Stomach smooth muscle (tissue), 2 donors: ENCODE data around the gene CHRNB2.

Experiments
- H3K27ac ChIP-seq: one replicate; pipeline ENCODE4 v1.7.0; 2013; ENCODE audit warnings: mild to moderate bottlenecking, low read length, inconsistent platforms
- H3K27me3 ChIP-seq, 2 donors: one replicate each; pipeline ENCODE4 v1.7.0; 2013; ENCODE audit warnings: low read length in 2 of 2; ENCODE audit not compliant: insufficient read depth in 2 of 2, control insufficient read depth in 1 of 2
- H3K36me3 ChIP-seq, 2 donors: one replicate each; pipeline ENCODE4 v1.7.0; 2013; ENCODE audit warnings: low read length in 2 of 2; ENCODE audit not compliant: control insufficient read depth in 2 of 2, insufficient read depth in 2 of 2
- H3K4me1 ChIP-seq: one replicate; pipeline ENCODE4 v1.7.0; 2013; ENCODE audit warnings: low read length; ENCODE audit not compliant: control insufficient read depth, insufficient read depth
- H3K4me3 ChIP-seq, 2 donors: one replicate each; pipeline ENCODE4 v1.7.0; 2013; ENCODE audit warnings: low read length in 2 of 2
- H3K9ac ChIP-seq, 2 donors: one replicate each; pipeline ENCODE4 v1.7.0; 2013; ENCODE audit warnings: low read length in 2 of 2, mild to moderate bottlenecking in 1 of 2
- H3K9me3 ChIP-seq, 2 donors: one replicate each; pipeline ENCODE4 v1.7.0; 2013; ENCODE audit warnings: low read length in 2 of 2; ENCODE audit not compliant: control insufficient read depth in 2 of 2
- donor health status: healthy.
- donor health status: Pancreatic carcinoma.

CHRNB2 gene

DNA sequence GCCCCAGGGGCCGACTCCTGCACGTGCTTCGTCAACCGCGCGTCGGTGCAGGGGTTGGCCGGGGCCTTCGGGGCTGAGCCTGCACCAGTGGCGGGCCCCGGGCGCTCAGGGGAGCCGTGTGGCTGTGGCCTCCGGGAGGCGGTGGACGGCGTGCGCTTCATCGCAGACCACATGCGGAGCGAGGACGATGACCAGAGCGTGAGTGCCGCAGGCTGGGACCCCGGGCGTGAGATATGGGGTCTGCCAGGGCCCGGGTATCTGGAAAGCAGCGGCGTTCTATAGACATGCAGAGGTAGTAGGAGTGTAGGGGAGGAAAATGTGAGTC, 4.3 kb downstream of the CHRNB2 start:
- H3K27me3 ChIP-seq: peaks cover 7 to 11% of the 10 kb centered on the region in 2 donors
- H3K4me3 ChIP-seq: no peak overlapping the region
- H3K27ac ChIP-seq: no peak overlapping the region

DNA sequence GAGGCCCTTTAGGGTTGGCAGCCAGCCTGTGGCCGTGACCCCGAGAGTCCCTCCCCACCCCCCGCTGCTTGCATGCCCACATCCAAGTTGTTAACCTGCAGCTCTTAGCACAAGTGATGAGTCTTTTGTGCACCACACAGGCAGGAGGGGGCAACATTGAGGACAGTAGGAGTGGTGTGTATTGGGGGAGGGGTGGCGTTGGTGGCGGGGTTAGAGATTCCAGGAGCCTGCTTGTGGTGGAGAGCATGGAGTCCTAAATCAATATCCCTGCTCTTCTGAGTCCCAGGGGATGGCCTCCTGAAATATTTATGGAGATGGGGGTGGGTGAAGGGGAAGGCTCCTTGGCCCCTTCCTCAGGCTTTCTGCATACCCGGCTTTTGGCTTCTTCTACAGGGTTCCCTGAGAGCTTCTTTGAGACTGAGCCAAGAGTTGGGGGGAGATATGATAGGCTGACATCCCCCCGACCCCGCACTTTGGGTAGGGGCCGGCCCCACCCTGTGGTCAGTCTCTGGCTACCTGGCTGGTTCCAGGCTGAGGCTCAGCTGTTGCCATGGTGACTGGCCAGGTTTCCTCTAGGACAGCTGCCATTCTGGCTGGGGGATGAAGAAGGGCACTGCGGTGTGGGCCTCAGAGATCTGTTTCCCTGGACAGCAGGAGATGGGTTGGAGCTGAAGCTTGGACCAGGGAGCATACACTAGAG, 5.0 kb downstream of the CHRNB2 start:
- H3K27ac ChIP-seq: no peak overlapping the region
- no peak overlapping the region for H3K4me3 ChIP-seq
- H3K9ac ChIP-seq: no peak overlapping the region
- H3K9me3 ChIP-seq: no peaks in the 10 kb centered on the region
- no peaks in the 10 kb centered on the region for H3K36me3 ChIP-seq
- peaks cover 12% of the 10 kb centered on the region for H3K4me1 ChIP-seq
- peaks cover 5 to 11% of the 10 kb centered on the region in 2 donors for H3K27me3 ChIP-seq

More for the DNA sequence above, 4.3 kb downstream of the CHRNB2 start:
- Histone ChIP-seq H3K36me3 (no peaks in the 10 kb centered on the region), H3K4me1 (peaks cover 8% of the 10 kb centered on the region), H3K9me3 (no peaks in the 10 kb centered on the region), H3K9ac (no peak overlapping the region)

- no peaks in the 10 kb centered on the region for H3K9me3 ChIP-seq
- H3K4me1 ChIP-seq: peaks cover 12% of the 10 kb centered on the region
- no peak overlapping the region for H3K4me3 ChIP-seq
- H3K27me3 ChIP-seq: peaks cover 5 to 11% of the 10 kb centered on the region in 2 donors
- no peak overlapping the region for H3K9ac ChIP-seq
- H3K27ac ChIP-seq: no peak overlapping the region
- no peaks in the 10 kb centered on the region for H3K36me3 ChIP-seq
These were observed 5.6 kb downstream of the CHRNB2 start for GRCh38 chr1:154573168-154573510.

- no peak overlapping the region for H3K9ac ChIP-seq
These were observed 7.1 kb downstream of the CHRNB2 start for GRCh38 chr1:154574716-154575115.

GRCh38 chr1:154575147-154575927, 7.8 kb downstream of the CHRNB2 start:
- no peak overlapping the region for H3K4me3 ChIP-seq
- H3K9me3 ChIP-seq: no peaks in the 10 kb centered on the region
- peaks cover 3 to 4% of the 10 kb centered on the region in 2 donors for H3K27me3 ChIP-seq
- H3K27ac ChIP-seq: no peak overlapping the region
- peaks cover 14 to 17% of the 10 kb centered on the region in 2 donors for H3K36me3 ChIP-seq
- no peak overlapping the region for H3K9ac ChIP-seq
- H3K4me1 ChIP-seq: peaks cover 11% of the 10 kb centered on the region

More at GRCh38 chr1:154574716-154575115, 7.1 kb downstream of the CHRNB2 start:
- peaks cover 11 to 13% of the 10 kb centered on the region in 2 donors for H3K36me3 ChIP-seq
- no peaks in the 10 kb centered on the region for H3K9me3 ChIP-seq
- H3K27me3 ChIP-seq: peaks cover 4 to 5% of the 10 kb centered on the region in 2 donors
- H3K27ac ChIP-seq: no peak overlapping the region
- H3K4me1 ChIP-seq: peaks cover 11% of the 10 kb centered on the region
- no peak overlapping the region for H3K4me3 ChIP-seq

DNA sequence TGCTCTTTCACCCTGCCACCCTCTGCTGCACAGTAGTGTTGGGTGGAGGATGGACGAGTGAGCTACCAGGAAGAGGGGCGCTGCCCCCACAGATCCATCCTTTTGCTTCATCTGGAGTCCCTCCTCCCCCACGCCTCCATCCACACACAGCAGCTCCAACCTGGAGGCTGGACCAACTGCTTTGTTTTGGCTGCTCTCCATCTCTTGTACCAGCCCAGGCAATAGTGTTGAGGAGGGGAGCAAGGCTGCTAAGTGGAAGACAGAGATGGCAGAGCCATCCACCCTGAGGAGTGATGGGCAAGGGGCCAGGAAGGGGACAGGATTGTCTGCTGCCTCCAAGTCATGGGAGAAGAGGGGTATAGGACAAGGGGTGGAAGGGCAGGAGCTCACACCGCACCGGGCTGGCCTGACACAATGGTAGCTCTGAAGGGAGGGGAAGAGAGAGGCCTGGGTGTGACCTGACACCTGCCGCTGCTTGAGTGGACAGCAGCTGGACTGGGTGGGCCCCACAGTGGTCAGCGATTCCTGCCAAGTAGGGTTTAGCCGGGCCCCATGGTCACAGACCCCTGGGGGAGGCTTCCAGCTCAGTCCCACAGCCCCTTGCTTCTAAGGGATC, 8.5 kb downstream of the CHRNB2 start:
- H3K9ac ChIP-seq: no peak overlapping the region
- no peaks in the 10 kb centered on the region for H3K9me3 ChIP-seq
- H3K27me3 ChIP-seq: peaks cover 0 to 4% of the 10 kb centered on the region in 2 donors
- H3K36me3 ChIP-seq: peaks cover 18 to 24% of the 10 kb centered on the region in 2 donors
- H3K27ac ChIP-seq: no peak overlapping the region
- no peak overlapping the region for H3K4me3 ChIP-seq
- peaks cover 11% of the 10 kb centered on the region for H3K4me1 ChIP-seq

DNA sequence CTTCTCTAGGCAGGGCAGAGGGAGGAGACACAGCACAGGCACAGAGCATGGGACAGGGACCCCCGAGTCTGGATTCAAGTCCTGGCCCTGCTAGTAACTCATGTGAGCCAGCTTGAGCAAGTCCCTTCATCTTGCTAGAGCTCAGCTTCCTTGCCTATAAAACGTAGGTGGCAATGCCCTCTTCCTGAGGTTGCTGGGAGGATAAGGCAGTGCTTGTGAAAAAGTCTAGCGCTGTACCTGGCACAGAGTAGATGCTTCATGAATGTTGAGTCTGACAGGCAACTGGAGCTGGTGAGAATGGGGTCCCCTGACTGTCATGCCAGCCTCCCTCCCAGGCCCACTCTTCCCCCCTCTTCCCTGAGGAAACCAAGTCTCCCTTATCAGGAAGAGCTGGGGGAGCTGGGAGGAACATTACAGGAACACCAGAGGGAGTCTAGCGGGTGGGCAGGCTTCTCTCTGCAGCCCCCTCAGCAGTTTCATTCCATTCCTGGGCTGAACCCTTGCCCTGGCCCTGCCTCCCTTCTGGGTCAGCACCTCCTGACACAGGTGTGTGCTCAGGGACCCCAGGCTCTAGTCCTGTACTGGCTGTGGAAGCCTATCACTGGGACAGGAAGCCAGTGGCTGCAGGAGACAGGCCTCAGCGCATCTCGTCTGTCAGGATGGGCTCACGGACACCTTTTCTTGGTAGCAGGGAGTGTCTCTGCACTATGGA, 9.9 kb downstream of the CHRNB2 start:
- H3K4me1 ChIP-seq: peaks cover 11% of the 10 kb centered on the region
- H3K9ac ChIP-seq: no peak overlapping the region
- no peaks in the 10 kb centered on the region for H3K9me3 ChIP-seq
- H3K27me3 ChIP-seq: peaks cover 0 to 2% of the 10 kb centered on the region in 2 donors
- no peak overlapping the region for H3K4me3 ChIP-seq
- peaks cover 28 to 30% of the 10 kb centered on the region in 2 donors for H3K36me3 ChIP-seq
- H3K27ac ChIP-seq: no peak overlapping the region

- Histone ChIP-seq H3K4me1 (peaks cover 11% of the 10 kb centered on the region), H3K27me3 (peaks cover 0 to 2% of the 10 kb centered on the region in 2 donors), H3K27ac (no peak overlapping the region), H3K9ac (no peak overlapping the region), H3K9me3 (no peaks in the 10 kb centered on the region), H3K36me3 (peaks cover 34 to 35% of the 10 kb centered on the region in 2 donors), H3K4me3 (no peak overlapping the region)
These were observed 10.5 kb downstream of the CHRNB2 start for GRCh38 chr1:154578058-154578418.

DNA sequence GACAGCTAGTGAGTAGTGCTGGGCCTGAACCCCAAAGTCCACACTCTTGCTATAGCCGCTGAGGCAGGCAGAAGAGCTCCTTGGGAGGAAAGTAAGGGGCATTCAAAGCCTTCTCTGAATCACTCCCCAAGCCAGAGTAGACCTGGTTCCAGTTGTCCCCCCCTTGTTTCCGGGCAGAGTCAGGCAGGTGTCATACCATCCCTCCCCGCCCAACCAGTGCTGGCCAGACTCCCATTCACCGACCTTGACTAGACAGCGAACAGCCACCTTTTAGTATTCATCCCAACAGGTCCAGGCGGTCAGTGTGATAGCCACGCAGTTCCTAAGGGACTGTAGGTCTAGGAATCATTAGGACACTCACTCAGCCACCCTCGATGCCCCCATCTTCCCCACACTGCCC, 11.8 kb downstream of the CHRNB2 start:
- peaks cover 11% of the 10 kb centered on the region for H3K4me1 ChIP-seq
- H3K27me3 ChIP-seq: no peaks in the 10 kb centered on the region
- H3K9ac ChIP-seq: no peak overlapping the region
- H3K9me3 ChIP-seq: no peaks in the 10 kb centered on the region
- H3K4me3 ChIP-seq: no peak overlapping the region
- peaks cover 44 to 48% of the 10 kb centered on the region in 2 donors for H3K36me3 ChIP-seq
- no peak overlapping the region for H3K27ac ChIP-seq

- no peaks in the 10 kb centered on the region for H3K9me3 ChIP-seq
- no peak overlapping the region for H3K9ac ChIP-seq
- H3K4me3 ChIP-seq: no peak overlapping the region
- peaks cover 68 to 72% of the 10 kb centered on the region in 2 donors for H3K36me3 ChIP-seq
- peaks cover 11% of the 10 kb centered on the region for H3K4me1 ChIP-seq
- H3K27me3 ChIP-seq: no peaks in the 10 kb centered on the region
- no peak overlapping the region for H3K27ac ChIP-seq
These were observed 14.2 kb downstream of the CHRNB2 start for GRCh38 chr1:154581766-154582165.
